DMS 273 (cell line): ENCODE data around the gene RASAL2.
"Not testable (repeated sequence)": the region's sequence is repeated elsewhere in the genome, so short reads cannot be mapped to it uniquely, and the experiment has no call there.

Source experiments
- DNase-seq: peaks from one replicate; lab custom pipeline; 2025; ENCODE audit not compliant: unreplicated experiment; lab: John Stamatoyannopoulos, UW

Gene RASAL2

GRCh38 chr1:178066908-178067614 is 26.8 kb upstream of the RASAL2 start:
- no peak for DNase-seq

DNA sequence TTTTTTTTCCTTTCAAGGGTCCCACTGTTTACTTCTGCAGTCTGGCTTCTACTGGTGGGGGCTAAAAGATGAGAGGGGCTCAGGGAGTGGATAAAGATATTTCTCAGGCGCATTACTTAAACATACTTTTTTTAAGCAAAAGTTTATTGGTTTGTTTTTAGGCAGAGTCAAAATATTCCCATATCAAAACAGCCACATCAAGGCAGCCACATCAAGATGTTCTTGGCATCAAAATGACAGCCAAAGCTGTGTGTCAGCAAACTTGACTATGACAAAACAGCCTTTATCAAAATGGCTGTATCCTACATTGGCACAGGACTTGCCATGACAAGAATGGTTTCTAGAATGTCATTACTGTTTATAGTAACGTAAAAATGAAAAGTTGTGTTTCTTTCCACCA is 22.1 kb upstream of the RASAL2 start:
- DNase-seq, result no peak

- no peak for DNase-seq
These were observed 21.6 kb upstream of the RASAL2 start for GRCh38 chr1:178072326-178072725.

DNA sequence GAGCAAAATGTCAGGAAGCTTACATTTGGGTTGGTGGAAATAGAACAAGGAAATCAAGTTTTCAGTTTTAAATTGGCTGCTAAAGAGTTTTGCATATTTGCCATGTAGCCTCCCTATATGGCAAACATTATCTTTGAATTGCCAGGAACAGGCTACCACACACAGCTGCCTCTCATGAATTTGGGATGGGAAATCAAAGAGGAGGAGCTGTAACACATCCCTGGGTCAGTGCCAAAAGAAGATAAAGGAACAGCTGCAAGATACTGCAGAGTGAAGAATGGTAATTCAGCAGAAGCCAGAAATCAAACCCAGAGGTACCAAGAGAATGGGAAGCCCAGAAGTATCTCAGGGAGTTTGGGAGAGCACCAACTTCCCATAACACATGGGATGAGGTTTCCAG is 18.6 kb upstream of the RASAL2 start:
- peak; percentile 21 for DNase-seq

- DNase-seq, result no peak
These were observed 17.3 kb upstream of the RASAL2 start for GRCh38 chr1:178076607-178077006.

DNA sequence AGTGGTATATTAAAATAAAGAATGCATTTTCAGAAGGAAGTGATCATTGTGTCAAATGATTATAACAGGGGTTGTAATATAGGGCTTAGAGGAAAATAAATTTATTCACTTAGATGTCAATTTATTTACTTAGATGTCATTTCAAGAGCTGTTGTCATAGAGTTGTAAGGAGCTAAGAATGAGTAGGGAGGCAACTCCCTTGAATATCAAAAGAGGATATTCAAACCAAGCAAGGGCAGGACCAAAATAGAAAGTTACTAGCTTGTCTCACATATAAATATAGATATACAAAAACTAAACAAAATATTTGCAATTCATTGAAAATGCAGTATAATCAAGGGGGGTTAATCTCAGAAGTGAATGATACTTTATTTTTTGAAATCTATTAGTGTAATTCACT is 16.0 kb upstream of the RASAL2 start:
- DNase-seq, result no peak

GRCh38 chr1:178086294-178086693 is 7.6 kb upstream of the RASAL2 start:
- DNase-seq, result no peak

- no peak for DNase-seq
These were observed 7.1 kb upstream of the RASAL2 start for GRCh38 chr1:178086766-178087165.

GRCh38 chr1:178088651-178089050 is 5.3 kb upstream of the RASAL2 start:
- no peak for DNase-seq

GRCh38 chr1:178091454-178091853 is 2.5 kb upstream of the RASAL2 start:
- DNase-seq, result not testable (repeated sequence)

GRCh38 chr1:178091986-178092745 is 1.7 kb upstream of the RASAL2 start:
- no peak for DNase-seq

- no peak for DNase-seq
These were observed 918 bp upstream of the RASAL2 start for GRCh38 chr1:178092878-178093493.

DNA sequence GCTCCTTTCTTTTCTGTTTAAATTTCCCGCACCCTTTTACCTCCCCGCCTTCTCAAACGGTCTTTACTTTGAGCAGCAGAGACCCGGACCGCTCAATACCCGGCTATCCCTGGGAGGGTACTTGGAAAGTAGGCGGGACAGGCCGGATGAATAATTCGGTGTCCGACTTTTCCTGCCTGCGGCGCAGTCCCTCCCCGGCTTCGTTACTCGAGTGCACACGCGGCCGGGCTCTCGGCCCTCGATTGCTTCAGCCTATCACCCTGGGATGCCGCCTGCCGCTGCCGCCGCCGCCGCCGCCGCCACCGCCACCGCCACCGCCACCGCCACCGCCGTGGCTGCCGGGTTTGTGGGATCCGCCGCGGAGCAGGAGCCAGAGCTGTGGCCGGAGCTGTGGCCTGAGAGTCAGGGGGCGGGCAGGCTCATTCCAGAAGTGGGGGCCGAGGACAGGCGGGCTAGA is 382 bp upstream of the RASAL2 start:
- peak; percentile 99 for DNase-seq

GRCh38 chr1:178094739-178095645 is 1.1 kb downstream of the RASAL2 start:
- DNase-seq, result peak; percentile 29

GRCh38 chr1:178096421-178096820 is 2.5 kb downstream of the RASAL2 start:
- no peak for DNase-seq

DNA sequence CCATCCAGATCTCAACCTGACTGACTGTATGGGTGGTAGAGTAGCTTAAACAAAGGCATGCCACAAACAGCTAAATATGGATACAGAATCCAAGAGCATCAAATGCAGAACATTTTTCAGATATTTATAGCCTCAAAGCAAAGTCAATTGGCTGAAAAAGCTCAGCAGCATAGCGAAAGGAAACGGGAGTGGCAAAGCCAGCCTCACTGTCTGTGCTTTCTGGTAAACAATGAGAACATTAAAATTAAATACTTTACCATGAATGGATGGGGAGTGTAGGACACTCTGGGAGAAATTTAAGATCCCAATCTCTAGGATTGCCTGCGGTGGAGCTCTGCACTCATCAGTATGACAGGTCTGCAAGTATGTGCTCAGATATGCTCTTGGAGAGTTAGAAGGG is 4.4 kb downstream of the RASAL2 start:
- no peak for DNase-seq

GRCh38 chr1:178101266-178101630 is 7.3 kb downstream of the RASAL2 start:
- DNase-seq, result no peak

GRCh38 chr1:178101654-178102053 is 7.8 kb downstream of the RASAL2 start:
- no peak for DNase-seq

GRCh38 chr1:178102218-178102617 is 8.3 kb downstream of the RASAL2 start:
- no peak for DNase-seq

GRCh38 chr1:178107823-178108222 is 13.9 kb downstream of the RASAL2 start:
- no peak for DNase-seq
